Lung (tissue), 12 donors: ENCODE results near the gene UBASH3B. TPM values are rescaled to one million over a fixed set of nuclear protein-coding genes. Genes with fewer than 3 reads are reported as not detected.

Experiments
- ATAC-seq: fragments of 200-7000 bp; cut with Tn5 transposase; one replicate; pipeline ENCODE4 v1.9.1; 2020; ENCODE audit warnings: moderate number of reproducible peaks; ENCODE audit not compliant: insufficient read depth, low FRiP score
- DNase-seq, 3 donors: peaks; one replicate each; pipeline ENCODE4 v3.0.0-alpha.2; 2013 to 2017
- H3K27ac ChIP-seq, 2 donors: one replicate each; pipeline ENCODE4 v1.5.1; 2013; ENCODE audit warnings: mild to moderate bottlenecking in 2 of 2, moderate library complexity in 2 of 2, control low read depth in 1 of 2, inconsistent platforms in 1 of 2, low read depth in 1 of 2, low read length in 1 of 2
- H3K27me3 ChIP-seq, 3 donors: one replicate each; pipeline ENCODE4 v1.5.1; 2013; ENCODE audit warnings: low read length in 2 of 3; ENCODE audit not compliant: control insufficient read depth in 3 of 3, insufficient read depth in 3 of 3
- H3K36me3 ChIP-seq, 4 donors: one replicate each; pipeline ENCODE4 v1.5.1; 2013; ENCODE audit warnings: low read length in 4 of 4, mild to moderate bottlenecking in 1 of 4, moderate library complexity in 1 of 4; ENCODE audit not compliant: control insufficient read depth in 4 of 4, insufficient read depth in 4 of 4
- H3K4me1 ChIP-seq, 5 donors: one replicate each; pipeline ENCODE4 v1.5.1; 2013; ENCODE audit warnings: low read length in 5 of 5, mild to moderate bottlenecking in 2 of 5, moderate library complexity in 1 of 5; ENCODE audit not compliant: control insufficient read depth in 5 of 5, insufficient read depth in 5 of 5
- H3K4me3 ChIP-seq: one replicate; pipeline ENCODE4 v1.5.1; 2013; ENCODE audit warnings: mild to moderate bottlenecking, control low read depth, moderate library complexity
- H3K9ac ChIP-seq, 2 donors: one replicate each; pipeline ENCODE4 v1.5.1; 2013; ENCODE audit warnings: low read length in 2 of 2, control low read depth in 1 of 2; ENCODE audit not compliant: insufficient read depth in 1 of 2
- H3K9me3 ChIP-seq, 4 donors: one replicate each; pipeline ENCODE4 v1.5.1; 2013; ENCODE audit warnings: low read length in 3 of 4, mild to moderate bottlenecking in 1 of 4, moderate library complexity in 1 of 4; ENCODE audit not compliant: control insufficient read depth in 4 of 4, insufficient read depth in 3 of 4
- CTCF ChIP-seq: IDR thresholded peaks from 2 replicates; pipeline ENCODE4 v1.5.1; 2012; ENCODE audit warnings: mild to moderate bottlenecking; ENCODE audit errors: control extremely low read depth, extremely low read depth
- WGBS, 2 donors: extraction: QIAGEN DNeasy Blood & Tissue Kit; methylation state at CpG; one replicate each; pipeline ENCODE4 v1.1.7; 2013; 5-methylcytosine and 5-hydroxymethylcytosine counted together
- polyA plus RNA-seq, 2 donors: library from polyadenylated mRNA; stranded (reverse); fragments of 200-250 nt; gene quantifications; one replicate each; pipeline ENCODE4 v1.2.1, GENCODE V29; 2013
- total RNA-seq, 2 donors: library from RNA; depleted of rRNA in 1 of 2; stranded (reverse); fragments of >200 nt in 1 of 2; gene quantifications; one replicate each; pipeline ENCODE4 v1.2.1, GENCODE V29; 2014 to 2021
- donor health status: control.
- donor health status: control.
- donor health status: Bipolar disorder and iron deficiency.
- donor health status: healthy.
- donor health status: DM: yes; HTN: yes; CAD: no.

Gene UBASH3B
- total and polyA plus RNA-seq, 4 donors, result 5.8 to 51.2 (median 12.4) TPM

- no peaks in the 10 kb centered on the region for H3K27me3 ChIP-seq
- ATAC-seq, result no peak
- 56 to 61% methylated on average over 8 of the region's 8 CpGs for WGBS, 2 donors
Observed at GRCh38 chr11:122634501-122634900, 21.0 kb upstream of the UBASH3B start.

GRCh38 chr11:122637541-122637940, 18.0 kb upstream of the UBASH3B start:
- H3K4me1 ChIP-seq, result no peaks in the 10 kb centered on the region
- no peaks in the 10 kb centered on the region for H3K27me3 ChIP-seq
- DNase-seq (no peak), ATAC-seq (no peak)
- no peaks in the 10 kb centered on the region for H3K36me3 ChIP-seq
- H3K4me3 ChIP-seq, result no peak overlapping the region
- H3K9ac ChIP-seq, result no peak overlapping the region
- H3K9me3 ChIP-seq, result no peaks in the 10 kb centered on the region
- H3K27ac ChIP-seq, result no peak overlapping the region
- no peak for TF ChIP-seq CTCF
- WGBS, 2 donors, result 27 to 54% methylated on average over 6 of the region's 6 CpGs

More at GRCh38 chr11:122634501-122634900, 21.0 kb upstream of the UBASH3B start:
- no peaks in the 10 kb centered on the region for H3K4me1 ChIP-seq
- H3K36me3 ChIP-seq, result no peaks in the 10 kb centered on the region
- peak; percentile 63 to 80 (median 66) for DNase-seq
- no peaks in the 10 kb centered on the region for H3K9me3 ChIP-seq
- no peak overlapping the region for H3K9ac ChIP-seq
- no peak overlapping the region for H3K27ac ChIP-seq
- no peak for TF ChIP-seq CTCF
- no peak overlapping the region for H3K4me3 ChIP-seq

GRCh38 chr11:122642472-122642922, 13.0 kb upstream of the UBASH3B start:
- Histone ChIP-seq H3K9ac (no peak overlapping the region), H3K27me3 (no peaks in the 10 kb centered on the region), H3K27ac (no peak overlapping the region), H3K9me3 (no peaks in the 10 kb centered on the region), H3K4me1 (no peaks in the 10 kb centered on the region), H3K4me3 (no peak overlapping the region), H3K36me3 (no peaks in the 10 kb centered on the region)
- no peak for TF ChIP-seq CTCF
- ATAC-seq (peak; percentile 34), DNase-seq (no peak)
- WGBS, 2 donors, result 45 to 56% methylated on average over 4 of the region's 4 CpGs

GRCh38 chr11:122642971-122643370, 12.6 kb upstream of the UBASH3B start:
- ATAC-seq (no peak), DNase-seq (no peak)
- Histone ChIP-seq H3K4me3 (no peak overlapping the region), H3K36me3 (no peaks in the 10 kb centered on the region), H3K27me3 (no peaks in the 10 kb centered on the region), H3K9ac (no peak overlapping the region), H3K27ac (no peak overlapping the region), H3K9me3 (no peaks in the 10 kb centered on the region), H3K4me1 (no peaks in the 10 kb centered on the region)
- no peak for TF ChIP-seq CTCF
- WGBS, 2 donors, result 78 to 80% methylated on average over 6 of the region's 6 CpGs
